NT2/D1 (cell line): ENCODE measurements around the gene POTEI.
"Not testable (repeated sequence)": the region's sequence is repeated elsewhere in the genome, so short reads cannot be mapped to it uniquely, and the experiment has no call there.

Source experiments
- SUZ12 ChIP-seq: IDR thresholded peaks from 2 replicates; pipeline ENCODE4 v1.6.1; 2011; ENCODE audit not compliant: insufficient read length, insufficient read depth; ENCODE audit errors: extremely low read depth
- YY1 ChIP-seq: IDR thresholded peaks from 2 replicates; pipeline ENCODE4 v1.6.1; 2011; ENCODE audit not compliant: insufficient read length, insufficient read depth
- ZNF274 ChIP-seq: IDR thresholded peaks from 2 replicates; pipeline ENCODE4 v1.6.1; 2011; ENCODE audit warnings: mild to moderate bottlenecking, low read depth, low read length

GRCh38 chr2:130518516-130519106 is 9.5 kb upstream of the POTEI start:
- TF ChIP-seq ZNF274, YY1, SUZ12: not testable (repeated sequence)
